Thyroid gland (tissue), 4 donors: Measurements from ENCODE around the gene CDADC1. TPM values are rescaled to one million over a fixed set of nuclear protein-coding genes. Genes with fewer than 3 reads are reported as not detected.
A peak's percentile ranks its signal among the peaks of the same experiment; 100 is the strongest.

Experiments used
- DNase-seq, 2 donors: peaks; one replicate each; pipeline ENCODE4 v3.0.0-alpha.2; 2019
- H3K27ac ChIP-seq, 3 donors: fragments of 200-600 bp; sonication (generic); 1 replicate in 2 of 3; 2 replicates in 1 of 3; pipeline ENCODE4 v1.5.1; 2016 to 2019; ENCODE audit warnings: mild to moderate bottlenecking in 1 of 3, moderate library complexity in 1 of 3
- H3K27me3 ChIP-seq: fragments of 200-600 bp; sonication (generic); one replicate; pipeline ENCODE4 v1.5.1; 2019
- H3K36me3 ChIP-seq, 2 donors: fragments of 200-600 bp; sonication (generic); one replicate each; pipeline ENCODE4 v1.5.1; 2016 to 2019
- H3K4me1 ChIP-seq, 2 donors: fragments of 200-600 bp; sonication (generic); one replicate each; pipeline ENCODE4 v1.5.1; 2017 to 2019
- H3K4me3 ChIP-seq, 3 donors: fragments of 200-600 bp; sonication (generic); replicated peaks in 1 of 3; 1 replicate in 2 of 3; 2 replicates in 1 of 3; pipeline ENCODE4 v1.5.1; 2016; ENCODE audit warnings: mild to moderate bottlenecking in 1 of 3
- H3K9me3 ChIP-seq: fragments of 200-600 bp; sonication (generic); one replicate; pipeline ENCODE4 v1.5.1; 2017
- CTCF ChIP-seq, 6 experiments: fragments of 200-600 bp in 3 of 6; fragments of 450-650 bp in 3 of 6; sonication (generic) in 3 of 6; IDR thresholded peaks; one replicate each; pipeline ENCODE4 v1.5.1; 2016 to 2019; ENCODE audit warnings: antibody characterized with exemption in 6 of 6, mild to moderate bottlenecking in 2 of 6, inconsistent platforms in 1 of 6, moderate library complexity in 1 of 6
- POLR2A ChIP-seq, 2 donors: fragments of 450-650 bp; IDR thresholded peaks; one replicate each; pipeline ENCODE4 v1.6.1; 2017; ENCODE audit warnings: antibody characterized with exemption in 2 of 2, mild to moderate bottlenecking in 2 of 2, moderate library complexity in 1 of 2
- WGBS, 2 donors: methylation state at CpG; one replicate each; pipeline ENCODE4 v1.1.5; 2017; 5-methylcytosine and 5-hydroxymethylcytosine counted together
- intact Hi-C: fragments of 100-400 bp; cut with DNase I; formaldehyde crosslinking; loops from one replicate; pipeline ENCODE4 v1.15.1; 2023
- total RNA-seq, 4 donors: library from RNA; depleted of rRNA; stranded (reverse); fragments of >200 nt; gene quantifications; one replicate each; pipeline ENCODE4 v1.2.3, GENCODE V29; 2016

CDADC1 gene
- total RNA-seq, 4 donors from 2014 or later: 14.0 to 75.9 (median 18.7) TPM

- TF ChIP-seq POLR2A (IDR thresholded peaks at IDR 0.05): peak in 1 of 2 donors; percentile 71
- TF ChIP-seq CTCF (IDR thresholded peaks at IDR 0.05): no peak
- intact Hi-C loops: loop anchor here (10.0 kb wide), 1 partner anchor 187 kb away; the partner anchor contains the start of gene PHF11
- no peaks in the 10 kb centered on the region for H3K27me3 ChIP-seq
- H3K4me3 ChIP-seq: no peak overlapping the region
- 8 to 27% methylated on average over 3 to 5 of the region's 7 CpGs for WGBS, 2 donors
- H3K36me3 ChIP-seq: no peaks in the 10 kb centered on the region
- peak overlapping the region; percentile 90 to 99 (median 91) for H3K27ac ChIP-seq
- H3K9me3 ChIP-seq: no peaks in the 10 kb centered on the region
- peaks cover 45 to 76% of the 10 kb centered on the region in 2 donors for H3K4me1 ChIP-seq
- peak; percentile 90 to 92 for DNase-seq
These were observed 60.6 kb downstream of the CDADC1 start for GRCh38 chr13:49308097-49308875.

GRCh38 chr13:49308921-49309408 is 61.2 kb downstream of the CDADC1 start:
- 29 to 39% methylated on average over 11 of the region's 11 CpGs for WGBS, 2 donors
- Histone ChIP-seq H3K27ac (peak overlapping the region; percentile 90 to 99 (median 91)), H3K36me3 (no peaks in the 10 kb centered on the region), H3K27me3 (no peaks in the 10 kb centered on the region), H3K4me3 (no peak overlapping the region), H3K4me1 (peaks cover 49 to 75% of the 10 kb centered on the region in 2 donors), H3K9me3 (no peaks in the 10 kb centered on the region)
- intact Hi-C loops: loop anchor here (10.0 kb wide), 1 partner anchor 186 kb away; the partner anchor contains the start of gene PHF11
- peak; percentile 91 to 93 for DNase-seq
- TF ChIP-seq POLR2A (IDR thresholded peaks at IDR 0.05) (peak in 1 of 2 donors; percentile 59), CTCF (IDR thresholded peaks at IDR 0.05) (no peak)

GRCh38 chr13:49310251-49310650 is 62.5 kb downstream of the CDADC1 start:
- 30 to 43% methylated on average over 3 of the region's 3 CpGs for WGBS, 2 donors
- Histone ChIP-seq H3K4me1 (peaks cover 42 to 66% of the 10 kb centered on the region in 2 donors), H3K36me3 (no peaks in the 10 kb centered on the region)

GRCh38 chr13:49311816-49312215 is 64.1 kb downstream of the CDADC1 start:
- H3K4me1 ChIP-seq: peaks cover 35 to 52% of the 10 kb centered on the region in 2 donors
- H3K27me3 ChIP-seq: no peaks in the 10 kb centered on the region
- no peaks in the 10 kb centered on the region for H3K36me3 ChIP-seq
- H3K9me3 ChIP-seq: no peaks in the 10 kb centered on the region
- intact Hi-C loops: no loop called here
- DNase-seq: no peak
- no peak overlapping the region for H3K4me3 ChIP-seq
- 92 to 97% methylated on average over 6 of the region's 6 CpGs for WGBS, 2 donors
- TF ChIP-seq POLR2A (IDR thresholded peaks at IDR 0.05): no peak
- TF ChIP-seq CTCF (IDR thresholded peaks at IDR 0.05): no peak
- H3K27ac ChIP-seq: peak overlapping the region in 1 of 3 donors; percentile 90

More at GRCh38 chr13:49310251-49310650, 62.5 kb downstream of the CDADC1 start:
- intact Hi-C loops: no loop called here
- TF ChIP-seq POLR2A (IDR thresholded peaks at IDR 0.05) (peak in 1 of 2 donors; percentile 12), CTCF (IDR thresholded peaks at IDR 0.05) (no peak)
- peak overlapping the region; percentile 90 to 99 (median 91) for H3K27ac ChIP-seq
- H3K9me3 ChIP-seq: no peaks in the 10 kb centered on the region
- peak; percentile 80 to 81 for DNase-seq
- H3K27me3 ChIP-seq: no peaks in the 10 kb centered on the region
- no peak overlapping the region for H3K4me3 ChIP-seq
